Measurements from ENCODE around the gene MTHFSD.

MTHFSD gene

GRCh38 chr16:86537486-86537885 lies 17.5 kb downstream of the MTHFSD start:
- Histone ChIP-seq H3K36me3 (ENCODE audit: control insufficient read depth in 5 of 5, insufficient read depth in 5 of 5, low read length in 5 of 5) (peaks cover 8 to 88% (median 78%) of the 10 kb centered on the region in 5 donors), H3K27ac (ENCODE audit: low read depth, low read length) (no peak overlapping the region), H3K27me3 (ENCODE audit: control insufficient read depth in 5 of 5, insufficient read depth in 4 of 5, low read length in 5 of 5) (no peaks in the 10 kb centered on the region), H3K4me1 (ENCODE audit: control insufficient read depth in 5 of 5, insufficient read depth in 5 of 5, low read length in 5 of 5) (no peaks in the 10 kb centered on the region), H3K4me3 (ENCODE audit: low read depth in 1 of 5, low read length in 5 of 5) (no peak overlapping the region), H3K9me3 (ENCODE audit: control insufficient read depth in 5 of 5, low read length in 5 of 5) (no peaks in the 10 kb centered on the region), H3K9ac (ENCODE audit: low read length in 5 of 5) (no peak overlapping the region)

DNA sequence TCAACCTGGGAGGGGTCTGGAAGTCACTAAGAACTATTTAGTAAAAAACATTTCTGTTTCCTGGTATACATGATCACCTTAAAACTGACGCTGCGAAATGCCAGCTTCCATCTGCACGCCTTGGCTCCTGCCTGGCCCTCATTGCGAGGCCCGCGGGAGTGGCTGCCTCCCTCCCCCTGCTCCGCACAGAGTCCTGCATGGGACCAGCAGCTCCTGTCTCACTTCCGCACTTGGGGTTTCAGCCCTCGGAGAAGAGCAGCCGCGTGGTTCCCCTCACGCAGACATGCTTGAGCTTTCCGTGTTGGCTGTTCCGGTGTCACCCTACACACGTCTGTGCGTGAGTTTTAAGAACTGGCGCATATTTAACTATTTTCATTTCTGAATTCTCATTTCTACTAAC lies 18.4 kb downstream of the MTHFSD start:
- no peaks in the 10 kb centered on the region for H3K4me1 ChIP-seq (ENCODE audit: control insufficient read depth in 5 of 5, insufficient read depth in 5 of 5, low read length in 5 of 5)
- no peaks in the 10 kb centered on the region for H3K27me3 ChIP-seq (ENCODE audit: control insufficient read depth in 5 of 5, insufficient read depth in 4 of 5, low read length in 5 of 5)
- H3K9ac ChIP-seq (ENCODE audit: low read length in 5 of 5): no peak overlapping the region
- H3K4me3 ChIP-seq (ENCODE audit: low read depth in 1 of 5, low read length in 5 of 5): no peak overlapping the region
- no peaks in the 10 kb centered on the region for H3K9me3 ChIP-seq (ENCODE audit: control insufficient read depth in 5 of 5, low read length in 5 of 5)
- no peak overlapping the region for H3K27ac ChIP-seq (ENCODE audit: low read depth, low read length)
- H3K36me3 ChIP-seq (ENCODE audit: control insufficient read depth in 5 of 5, insufficient read depth in 5 of 5, low read length in 5 of 5): peaks cover 8 to 88% (median 77%) of the 10 kb centered on the region in 5 donors

DNA sequence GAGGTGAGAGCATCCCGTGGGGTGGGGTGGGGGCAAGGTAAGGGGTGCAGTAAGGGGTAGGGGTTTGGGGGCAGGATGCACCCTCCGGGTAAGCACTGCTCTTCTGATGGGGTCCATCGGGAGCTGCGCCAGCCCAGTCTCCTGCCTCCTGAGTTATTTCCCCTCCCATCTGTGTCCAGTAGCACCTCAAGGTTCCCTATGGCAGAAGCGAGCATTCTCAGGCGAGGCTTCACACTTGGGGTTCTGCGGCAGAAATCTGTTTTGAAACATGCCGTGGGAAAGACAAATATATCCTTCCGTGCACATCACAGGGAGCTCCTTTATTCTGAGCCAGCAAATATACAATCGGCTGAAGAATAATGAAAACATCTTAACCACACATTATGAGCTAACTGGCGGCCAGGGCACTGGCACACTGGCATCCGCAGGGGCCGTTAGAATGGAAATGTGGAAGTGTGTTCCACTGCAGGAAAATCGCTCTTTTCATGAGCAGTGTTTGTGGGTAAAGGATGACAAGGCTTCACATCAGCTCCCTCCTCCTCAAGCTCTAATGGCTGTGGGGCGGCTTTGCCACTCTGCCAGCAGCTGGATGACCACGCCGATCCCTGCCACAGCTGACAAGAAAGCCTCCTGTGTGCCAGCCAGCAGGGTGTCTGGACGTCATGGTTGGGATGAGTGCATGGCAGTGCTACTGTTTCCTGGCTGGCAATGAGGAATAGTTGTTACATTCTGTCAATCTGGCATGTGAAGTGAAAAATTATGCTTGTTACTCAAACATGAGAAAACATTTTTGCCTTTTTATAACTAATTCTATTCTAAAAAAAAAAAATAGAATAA lies 20.0 kb downstream of the MTHFSD start:
- Histone ChIP-seq H3K4me3 (ENCODE audit: low read depth in 1 of 5, low read length in 5 of 5) (no peak overlapping the region), H3K27ac (ENCODE audit: low read depth, low read length) (no peak overlapping the region), H3K9me3 (ENCODE audit: control insufficient read depth in 5 of 5, low read length in 5 of 5) (no peaks in the 10 kb centered on the region), H3K27me3 (ENCODE audit: control insufficient read depth in 5 of 5, insufficient read depth in 4 of 5, low read length in 5 of 5) (no peaks in the 10 kb centered on the region), H3K36me3 (ENCODE audit: control insufficient read depth in 5 of 5, insufficient read depth in 5 of 5, low read length in 5 of 5) (peaks cover 8 to 77% (median 65%) of the 10 kb centered on the region in 5 donors), H3K4me1 (ENCODE audit: control insufficient read depth in 5 of 5, insufficient read depth in 5 of 5, low read length in 5 of 5) (peaks cover 3 to 13% (median 10%) of the 10 kb centered on the region in 5 donors), H3K9ac (ENCODE audit: low read length in 5 of 5) (no peak overlapping the region)

GRCh38 chr16:86533767-86534351 lies 21.2 kb downstream of the MTHFSD start:
- Histone ChIP-seq H3K36me3 (ENCODE audit: control insufficient read depth in 5 of 5, insufficient read depth in 5 of 5, low read length in 5 of 5) (peaks cover 0 to 65% (median 55%) of the 10 kb centered on the region in 5 donors), H3K9me3 (ENCODE audit: control insufficient read depth in 5 of 5, low read length in 5 of 5) (no peaks in the 10 kb centered on the region), H3K27me3 (ENCODE audit: control insufficient read depth in 5 of 5, insufficient read depth in 4 of 5, low read length in 5 of 5) (no peaks in the 10 kb centered on the region), H3K4me3 (ENCODE audit: low read depth in 1 of 5, low read length in 5 of 5) (no peak overlapping the region), H3K9ac (ENCODE audit: low read length in 5 of 5) (no peak overlapping the region), H3K4me1 (ENCODE audit: control insufficient read depth in 5 of 5, insufficient read depth in 5 of 5, low read length in 5 of 5) (peaks cover 3 to 17% (median 10%) of the 10 kb centered on the region in 5 donors), H3K27ac (ENCODE audit: low read depth, low read length) (no peak overlapping the region)

DNA sequence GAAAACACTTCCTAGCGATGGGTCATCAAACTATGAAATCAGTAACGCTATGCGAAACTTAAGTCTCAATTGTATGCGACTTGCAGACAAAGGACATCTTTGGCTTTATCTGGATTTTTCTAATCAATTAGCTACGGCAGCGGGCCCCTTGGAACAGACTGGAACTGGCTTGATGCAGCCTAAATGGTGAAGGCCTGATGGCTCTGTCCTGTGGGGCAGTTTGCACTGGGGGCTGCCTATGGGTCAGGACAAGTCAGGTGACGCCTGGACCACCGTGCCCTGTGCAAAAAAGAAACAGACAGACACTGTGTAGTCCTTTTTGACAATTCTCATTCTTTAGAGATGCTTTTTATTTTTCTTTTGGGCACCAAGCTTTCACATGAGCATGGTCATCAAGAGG lies 22.0 kb downstream of the MTHFSD start:
- H3K36me3 ChIP-seq (ENCODE audit: control insufficient read depth in 5 of 5, insufficient read depth in 5 of 5, low read length in 5 of 5): peaks cover 0 to 57% (median 47%) of the 10 kb centered on the region in 5 donors
- H3K9me3 ChIP-seq (ENCODE audit: control insufficient read depth in 5 of 5, low read length in 5 of 5): no peaks in the 10 kb centered on the region
- H3K27me3 ChIP-seq (ENCODE audit: control insufficient read depth in 5 of 5, insufficient read depth in 4 of 5, low read length in 5 of 5): no peaks in the 10 kb centered on the region
- H3K9ac ChIP-seq (ENCODE audit: low read length in 5 of 5): no peak overlapping the region
- no peak overlapping the region for H3K4me3 ChIP-seq (ENCODE audit: low read depth in 1 of 5, low read length in 5 of 5)
- H3K27ac ChIP-seq (ENCODE audit: low read depth, low read length): no peak overlapping the region
- peaks cover 3 to 19% (median 10%) of the 10 kb centered on the region in 5 donors for H3K4me1 ChIP-seq (ENCODE audit: control insufficient read depth in 5 of 5, insufficient read depth in 5 of 5, low read length in 5 of 5)

DNA sequence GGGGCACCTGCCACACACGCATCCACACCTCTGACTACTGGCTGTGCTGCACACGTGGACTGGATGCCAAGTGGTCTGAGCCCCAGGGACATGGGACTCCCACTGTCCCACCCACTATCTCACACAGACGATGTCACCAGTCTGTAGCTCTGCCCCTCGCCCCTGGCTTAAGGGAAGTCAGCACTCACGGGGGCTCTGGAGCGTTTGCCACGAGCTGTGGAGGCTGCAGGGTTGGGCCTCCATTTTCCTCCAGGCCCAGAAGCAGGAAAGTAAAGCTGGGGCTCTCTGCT lies 22.6 kb downstream of the MTHFSD start:
- peaks cover 0 to 51% (median 41%) of the 10 kb centered on the region in 5 donors for H3K36me3 ChIP-seq (ENCODE audit: control insufficient read depth in 5 of 5, insufficient read depth in 5 of 5, low read length in 5 of 5)
- H3K9ac ChIP-seq (ENCODE audit: low read length in 5 of 5): no peak overlapping the region
- no peaks in the 10 kb centered on the region for H3K9me3 ChIP-seq (ENCODE audit: control insufficient read depth in 5 of 5, low read length in 5 of 5)
- no peak overlapping the region for H3K4me3 ChIP-seq (ENCODE audit: low read depth in 1 of 5, low read length in 5 of 5)
- H3K27me3 ChIP-seq (ENCODE audit: control insufficient read depth in 5 of 5, insufficient read depth in 4 of 5, low read length in 5 of 5): no peaks in the 10 kb centered on the region
- peaks cover 3 to 19% (median 10%) of the 10 kb centered on the region in 5 donors for H3K4me1 ChIP-seq (ENCODE audit: control insufficient read depth in 5 of 5, insufficient read depth in 5 of 5, low read length in 5 of 5)
- H3K27ac ChIP-seq (ENCODE audit: low read depth, low read length): no peak overlapping the region

DNA sequence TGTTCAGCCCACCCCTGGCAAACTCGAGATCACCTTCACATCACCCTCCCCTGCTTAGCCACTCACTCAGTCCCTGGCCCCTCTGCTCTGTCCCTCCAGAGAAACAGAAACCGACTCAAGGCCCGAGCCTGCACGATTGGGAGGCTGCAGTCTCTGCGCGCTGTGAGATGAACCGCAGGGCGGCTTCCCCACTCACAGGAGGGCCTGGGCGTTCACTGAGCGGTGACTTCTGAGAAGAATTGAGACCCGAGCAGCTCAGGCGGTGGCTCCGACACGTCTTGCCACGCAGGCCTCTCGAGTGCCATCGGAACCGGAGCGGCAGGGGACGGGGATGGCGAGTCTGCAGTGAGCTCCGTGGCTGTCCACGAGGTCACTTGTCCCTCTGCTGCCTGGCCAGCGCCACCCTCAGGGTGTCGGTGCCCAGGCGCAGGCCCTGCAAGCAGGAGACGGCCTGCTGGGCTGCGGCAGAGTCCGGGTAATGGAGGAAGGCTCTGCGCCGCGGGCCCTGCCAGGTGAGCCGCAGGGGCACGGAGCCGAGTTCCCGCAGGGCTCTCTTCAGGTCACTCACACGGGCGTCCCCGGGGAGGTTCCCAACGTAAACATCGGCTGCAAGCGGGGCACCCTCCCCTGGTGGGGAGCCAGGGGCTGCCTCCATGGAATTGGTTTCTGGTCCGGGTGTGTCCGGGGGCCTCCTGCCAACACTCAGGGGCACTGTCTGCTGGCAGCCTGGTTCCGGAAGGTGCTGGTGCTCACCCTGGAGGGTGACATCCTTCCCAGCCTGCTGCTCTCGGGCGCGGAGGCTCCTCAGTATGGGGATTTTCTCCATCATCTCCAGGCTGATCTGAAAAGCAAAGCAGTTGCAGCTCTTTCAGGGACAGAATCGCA lies 23.2 kb downstream of the MTHFSD start:
- Histone ChIP-seq H3K27ac (ENCODE audit: low read depth, low read length) (no peak overlapping the region), H3K4me3 (ENCODE audit: low read depth in 1 of 5, low read length in 5 of 5) (no peak overlapping the region)

GRCh38 chr16:86531191-86531545 lies 23.9 kb downstream of the MTHFSD start:
- Histone ChIP-seq H3K27ac (ENCODE audit: low read depth, low read length) (peak overlapping the region; percentile 54), H3K4me1 (ENCODE audit: control insufficient read depth in 5 of 5, insufficient read depth in 5 of 5, low read length in 5 of 5) (peaks cover 3 to 19% (median 10%) of the 10 kb centered on the region in 5 donors), H3K9me3 (ENCODE audit: control insufficient read depth in 5 of 5, low read length in 5 of 5) (no peaks in the 10 kb centered on the region), H3K27me3 (ENCODE audit: control insufficient read depth in 5 of 5, insufficient read depth in 4 of 5, low read length in 5 of 5) (no peaks in the 10 kb centered on the region), H3K36me3 (ENCODE audit: control insufficient read depth in 5 of 5, insufficient read depth in 5 of 5, low read length in 5 of 5) (peaks cover 0 to 39% (median 33%) of the 10 kb centered on the region in 5 donors), H3K9ac (ENCODE audit: low read length in 5 of 5) (peak overlapping the region in 1 of 5 donors; percentile 35), H3K4me3 (ENCODE audit: low read depth in 1 of 5, low read length in 5 of 5) (no peak overlapping the region)

More for the DNA sequence above, 23.2 kb downstream of the MTHFSD start:
- Histone ChIP-seq H3K9ac (ENCODE audit: low read length in 5 of 5) (no peak overlapping the region), H3K36me3 (ENCODE audit: control insufficient read depth in 5 of 5, insufficient read depth in 5 of 5, low read length in 5 of 5) (peaks cover 0 to 46% (median 38%) of the 10 kb centered on the region in 5 donors), H3K27me3 (ENCODE audit: control insufficient read depth in 5 of 5, insufficient read depth in 4 of 5, low read length in 5 of 5) (no peaks in the 10 kb centered on the region), H3K9me3 (ENCODE audit: control insufficient read depth in 5 of 5, low read length in 5 of 5) (no peaks in the 10 kb centered on the region), H3K4me1 (ENCODE audit: control insufficient read depth in 5 of 5, insufficient read depth in 5 of 5, low read length in 5 of 5) (peaks cover 3 to 19% (median 10%) of the 10 kb centered on the region in 5 donors)

- Histone ChIP-seq H3K27ac (ENCODE audit: low read depth, low read length) (peak overlapping the region; percentile 54), H3K9me3 (ENCODE audit: control insufficient read depth in 5 of 5, low read length in 5 of 5) (no peaks in the 10 kb centered on the region), H3K36me3 (ENCODE audit: control insufficient read depth in 5 of 5, insufficient read depth in 5 of 5, low read length in 5 of 5) (peaks cover 0 to 32% (median 26%) of the 10 kb centered on the region in 5 donors), H3K27me3 (ENCODE audit: control insufficient read depth in 5 of 5, insufficient read depth in 4 of 5, low read length in 5 of 5) (no peaks in the 10 kb centered on the region), H3K9ac (ENCODE audit: low read length in 5 of 5) (peak overlapping the region in 1 of 5 donors; percentile 35), H3K4me1 (ENCODE audit: control insufficient read depth in 5 of 5, insufficient read depth in 5 of 5, low read length in 5 of 5) (peaks cover 3 to 19% (median 10%) of the 10 kb centered on the region in 5 donors), H3K4me3 (ENCODE audit: low read depth in 1 of 5, low read length in 5 of 5) (no peak overlapping the region)
Measured at GRCh38 chr16:86530251-86531190, 24.5 kb downstream of the MTHFSD start.

Measured in subcutaneous abdominal adipose tissue (tissue), 5 donors.